Esophagus (tissue), 2 donors: ENCODE results near the gene FBXO31. TPM values are rescaled to one million over a fixed set of nuclear protein-coding genes. Genes with fewer than 3 reads are reported as not detected.
A peak's percentile ranks its signal among the peaks of the same experiment; 100 is the strongest.

Experiments used
- H3K27ac ChIP-seq, 2 donors: one replicate each; pipeline ENCODE4 v1.5.1; 2013; ENCODE audit warnings: low read depth in 2 of 2, mild to moderate bottlenecking in 2 of 2, inconsistent platforms in 1 of 2, low read length in 1 of 2, moderate library complexity in 1 of 2
- H3K27me3 ChIP-seq, 2 donors: one replicate each; pipeline ENCODE4 v1.6.1; 2013; ENCODE audit warnings: low read length in 2 of 2, control low read depth in 1 of 2, mild to moderate bottlenecking in 1 of 2; ENCODE audit not compliant: insufficient read depth in 2 of 2, control insufficient read depth in 1 of 2
- H3K36me3 ChIP-seq, 2 donors: one replicate each; pipeline ENCODE4 v1.6.1; 2013; ENCODE audit warnings: low read length in 1 of 2; ENCODE audit not compliant: control insufficient read depth in 2 of 2, insufficient read depth in 2 of 2
- H3K4me1 ChIP-seq, 2 donors: one replicate each; pipeline ENCODE4 v1.6.1; 2013; ENCODE audit warnings: low read length in 1 of 2; ENCODE audit not compliant: control insufficient read depth in 2 of 2, insufficient read depth in 2 of 2
- H3K4me3 ChIP-seq, 2 donors: one replicate each; pipeline ENCODE4 v1.5.1; 2013; ENCODE audit warnings: low read length in 2 of 2, mild to moderate bottlenecking in 2 of 2, low read depth in 1 of 2, moderate library complexity in 1 of 2
- H3K9me3 ChIP-seq, 2 donors: one replicate each; pipeline ENCODE4 v1.6.1; 2013; ENCODE audit warnings: mild to moderate bottlenecking in 2 of 2, low read depth in 1 of 2, low read length in 1 of 2, moderate library complexity in 1 of 2; ENCODE audit not compliant: control insufficient read depth in 2 of 2, insufficient read depth in 1 of 2
- WGBS, 2 donors: extraction: QIAGEN DNeasy Blood & Tissue Kit; methylation state at CpG; one replicate each; pipeline ENCODE4 v1.1.7; 2013; 5-methylcytosine and 5-hydroxymethylcytosine counted together
- polyA plus RNA-seq, 2 donors: library from polyadenylated mRNA; stranded (reverse); fragments of 200-250 nt; gene quantifications; one replicate each; pipeline ENCODE4 v1.2.3, GENCODE V29; 2013
- donor health status: healthy with polysubstance abuse.
- donor health status: Bipolar disorder and iron deficiency.

FBXO31 gene, protein sequence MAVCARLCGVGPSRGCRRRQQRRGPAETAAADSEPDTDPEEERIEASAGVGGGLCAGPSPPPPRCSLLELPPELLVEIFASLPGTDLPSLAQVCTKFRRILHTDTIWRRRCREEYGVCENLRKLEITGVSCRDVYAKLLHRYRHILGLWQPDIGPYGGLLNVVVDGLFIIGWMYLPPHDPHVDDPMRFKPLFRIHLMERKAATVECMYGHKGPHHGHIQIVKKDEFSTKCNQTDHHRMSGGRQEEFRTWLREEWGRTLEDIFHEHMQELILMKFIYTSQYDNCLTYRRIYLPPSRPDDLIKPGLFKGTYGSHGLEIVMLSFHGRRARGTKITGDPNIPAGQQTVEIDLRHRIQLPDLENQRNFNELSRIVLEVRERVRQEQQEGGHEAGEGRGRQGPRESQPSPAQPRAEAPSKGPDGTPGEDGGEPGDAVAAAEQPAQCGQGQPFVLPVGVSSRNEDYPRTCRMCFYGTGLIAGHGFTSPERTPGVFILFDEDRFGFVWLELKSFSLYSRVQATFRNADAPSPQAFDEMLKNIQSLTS
- polyA plus RNA-seq: 10 to 100 TPM; 10.4 to 12.5 TPM

DNA sequence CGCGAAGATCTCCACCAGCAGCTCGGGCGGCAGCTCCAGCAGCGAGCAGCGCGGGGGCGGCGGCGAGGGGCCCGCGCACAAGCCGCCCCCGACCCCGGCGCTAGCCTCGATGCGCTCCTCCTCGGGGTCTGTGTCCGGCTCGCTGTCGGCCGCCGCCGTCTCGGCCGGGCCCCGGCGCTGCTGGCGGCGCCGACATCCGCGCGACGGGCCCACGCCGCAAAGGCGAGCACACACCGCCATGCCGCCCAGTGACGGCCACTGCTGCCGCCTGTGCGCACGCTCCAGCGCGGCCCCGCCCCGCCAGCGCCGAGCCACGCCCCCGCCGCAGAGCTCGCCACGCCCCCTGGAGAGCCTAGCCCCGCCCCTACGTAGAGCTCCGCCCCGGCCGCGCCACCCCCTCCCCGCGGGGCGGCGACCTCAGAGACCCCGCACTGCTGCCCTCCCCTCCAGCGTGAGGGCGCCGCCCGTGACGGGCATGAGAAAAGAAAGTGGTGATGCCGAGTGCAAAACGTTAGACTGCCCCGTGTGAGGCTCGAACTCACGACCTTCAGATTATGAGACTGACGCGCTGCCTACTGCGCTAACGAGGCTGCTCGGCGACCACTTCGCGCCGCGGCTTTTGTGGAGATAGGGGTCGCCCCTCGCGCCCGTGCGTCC lies at the start of gene FBXO31:
Gene FBXO31, minus strand, starts transcription at position 272 of the 657 bp plus-strand sequence. Its CDS starts 32 bp downstream, at position 240.
- Histone ChIP-seq H3K9me3 (no peaks in the 10 kb centered on the region), H3K4me1 (peaks cover 0 to 4% of the 10 kb centered on the region in 2 donors), H3K27me3 (no peaks in the 10 kb centered on the region), H3K27ac (peak within 1 kb of the TSS; percentile 95 to 97), H3K4me3 (peak within 1 kb of the TSS; percentile 62 to 80), H3K36me3 (no peaks in the 10 kb centered on the region)
- 0 to 1% methylated on average over 38 to 92 of the region's 92 CpGs for WGBS, 2 donors

DNA sequence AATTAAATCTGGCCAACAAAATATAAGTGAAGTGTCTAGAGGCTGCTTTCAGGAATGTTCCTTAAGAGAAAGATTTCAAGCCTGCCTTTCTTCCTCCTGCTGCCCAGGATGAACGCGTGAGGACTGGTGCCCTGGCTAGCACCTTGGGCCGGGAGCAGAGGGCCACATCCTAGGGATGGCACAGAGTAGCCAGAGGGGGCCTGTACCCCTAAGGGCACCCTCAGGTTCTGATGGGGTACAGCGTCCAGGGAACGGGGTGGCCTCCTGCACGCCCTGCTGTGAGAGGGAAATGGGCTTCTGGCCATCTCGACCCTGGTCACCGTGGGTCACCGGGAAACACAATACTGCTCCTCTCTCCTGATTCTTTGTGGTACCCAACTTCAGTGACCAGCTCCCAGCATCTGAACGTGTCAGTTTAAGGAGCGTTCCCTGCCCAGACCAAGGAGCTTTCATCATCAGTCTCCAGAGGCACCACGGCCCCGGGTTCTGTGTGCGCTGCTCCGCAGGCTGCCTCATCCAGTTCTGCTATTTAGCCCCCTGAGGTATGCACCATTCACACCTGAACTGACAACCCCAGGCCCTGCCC lies 48.8 kb upstream of the FBXO31 start:
- 76 to 86% methylated on average over 15 of the region's 15 CpGs for WGBS, 2 donors
- peaks cover 0 to 7% of the 10 kb centered on the region in 2 donors for H3K4me1 ChIP-seq
- H3K4me3 ChIP-seq: no peak overlapping the region
- no peaks in the 10 kb centered on the region for H3K9me3 ChIP-seq
- H3K36me3 ChIP-seq: peaks cover 2 to 6% of the 10 kb centered on the region in 2 donors
- no peaks in the 10 kb centered on the region for H3K27me3 ChIP-seq
- H3K27ac ChIP-seq: peak overlapping the region; percentile 55 to 67

DNA sequence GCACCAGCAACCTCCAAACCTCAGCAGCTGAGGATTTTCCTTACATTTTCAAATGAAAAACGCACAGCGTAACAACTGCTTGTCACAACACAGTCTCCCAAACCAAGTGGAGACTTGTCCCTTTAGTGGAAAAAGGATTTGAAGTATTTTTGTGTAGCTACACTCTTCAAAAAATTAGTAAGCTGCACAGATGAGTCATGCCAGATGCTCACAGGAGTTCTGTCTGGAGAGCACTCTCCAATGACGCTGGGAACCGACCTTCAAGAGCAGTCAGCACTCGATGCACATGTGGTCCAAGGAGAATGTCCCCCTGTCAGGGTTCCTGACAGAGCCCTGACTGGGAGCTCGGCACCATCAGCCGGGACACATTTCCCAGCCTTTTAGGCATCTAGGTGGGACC lies 48.4 kb upstream of the FBXO31 start:
- Histone ChIP-seq H3K27ac (peak overlapping the region; percentile 55 to 77), H3K9me3 (no peaks in the 10 kb centered on the region), H3K4me1 (peaks cover 0 to 7% of the 10 kb centered on the region in 2 donors), H3K4me3 (no peak overlapping the region), H3K27me3 (no peaks in the 10 kb centered on the region), H3K36me3 (peaks cover 2 to 6% of the 10 kb centered on the region in 2 donors)
- 45 to 65% methylated on average over 7 of the region's 7 CpGs for WGBS, 2 donors

DNA sequence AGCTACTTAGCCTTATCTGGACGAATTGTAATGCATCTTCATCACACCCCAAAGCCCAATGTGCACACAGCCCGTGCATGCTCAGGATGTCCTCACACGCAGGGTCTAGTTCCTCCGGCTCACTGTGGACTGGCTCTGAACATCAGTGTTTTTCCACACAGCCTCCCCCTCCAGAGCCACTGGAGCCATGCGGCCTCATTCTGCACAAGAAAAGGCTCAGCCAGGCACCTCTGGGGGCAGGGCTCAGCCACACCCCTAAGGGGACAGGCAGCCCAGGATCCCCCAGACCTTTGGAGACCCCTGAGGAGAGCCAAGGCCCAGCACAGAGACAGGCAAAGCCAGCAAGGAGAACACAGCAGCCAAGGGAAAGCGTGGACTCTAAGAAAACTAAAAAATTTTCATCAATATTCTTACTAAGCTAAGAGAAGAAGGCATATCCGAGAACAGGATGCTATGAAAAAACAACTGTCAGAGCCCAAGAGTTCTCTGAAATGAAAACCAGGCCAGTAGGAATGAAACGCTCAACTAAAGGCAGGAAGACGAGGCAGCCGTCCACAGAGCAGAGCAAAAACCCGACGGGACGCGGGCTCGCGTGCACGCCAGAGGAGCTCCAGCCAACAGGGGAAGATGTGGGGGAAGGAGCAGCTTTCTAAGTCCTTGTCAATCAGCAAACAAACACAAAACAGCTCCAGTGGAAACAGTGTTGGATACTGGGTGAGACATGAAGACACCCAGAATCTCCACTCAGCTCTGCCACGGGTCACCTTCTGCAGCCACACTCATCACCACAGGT lies 43.0 kb upstream of the FBXO31 start:
- Histone ChIP-seq H3K36me3 (peaks cover 0 to 12% of the 10 kb centered on the region in 2 donors), H3K9me3 (no peaks in the 10 kb centered on the region), H3K27ac (no peak overlapping the region), H3K4me1 (no peaks in the 10 kb centered on the region), H3K4me3 (no peak overlapping the region), H3K27me3 (no peaks in the 10 kb centered on the region)
- 86 to 89% methylated on average over 18 of the region's 18 CpGs for WGBS, 2 donors

DNA sequence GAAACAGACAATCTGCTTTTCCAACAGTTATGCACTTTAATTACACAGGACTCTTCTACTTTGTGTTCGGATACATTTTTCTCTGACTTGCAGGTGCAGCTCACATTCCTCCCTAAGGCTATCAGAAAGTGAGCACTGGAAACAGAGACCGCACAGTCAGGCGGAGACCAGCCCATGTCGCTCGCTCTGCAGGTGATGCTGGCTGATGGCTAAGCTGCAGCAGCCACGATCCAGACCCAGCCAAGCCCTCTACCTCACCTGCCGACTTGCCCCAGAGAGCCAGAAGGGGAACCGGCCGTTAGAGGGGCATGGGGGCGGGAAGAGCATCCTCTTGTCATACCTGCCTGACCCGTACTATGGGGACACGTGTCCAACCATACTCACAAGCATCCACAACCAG lies 42.4 kb upstream of the FBXO31 start:
- Histone ChIP-seq H3K4me3 (no peak overlapping the region), H3K27ac (no peak overlapping the region), H3K4me1 (peaks cover 0 to 3% of the 10 kb centered on the region in 2 donors), H3K9me3 (no peaks in the 10 kb centered on the region), H3K27me3 (no peaks in the 10 kb centered on the region), H3K36me3 (peaks cover 0 to 17% of the 10 kb centered on the region in 2 donors)
- 85 to 86% methylated on average over 12 of the region's 12 CpGs for WGBS, 2 donors

DNA sequence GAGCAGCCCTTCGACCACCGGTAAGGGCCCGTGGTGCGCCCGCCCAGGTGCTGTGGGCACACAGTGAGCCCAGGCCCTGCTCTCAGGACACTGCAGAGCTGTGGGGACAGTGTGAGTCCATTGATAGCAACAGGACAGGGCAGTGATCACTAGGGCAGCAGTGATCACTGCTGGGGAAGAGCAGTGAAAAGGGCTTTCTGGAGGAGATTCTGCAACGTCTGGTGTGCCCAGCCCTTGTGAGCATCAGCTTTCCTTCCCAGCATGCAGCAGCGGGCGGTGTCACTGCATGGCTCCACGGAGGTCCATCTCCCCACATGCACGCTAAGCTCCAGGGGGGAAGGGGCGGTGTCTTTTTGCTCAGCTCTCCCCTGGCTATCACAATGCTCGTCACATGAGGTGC lies 40.7 kb upstream of the FBXO31 start:
- no peaks in the 10 kb centered on the region for H3K27me3 ChIP-seq
- peaks cover 0 to 21% of the 10 kb centered on the region in 2 donors for H3K36me3 ChIP-seq
- peaks cover 0 to 3% of the 10 kb centered on the region in 2 donors for H3K4me1 ChIP-seq
- no peaks in the 10 kb centered on the region for H3K9me3 ChIP-seq
- H3K27ac ChIP-seq: no peak overlapping the region
- H3K4me3 ChIP-seq: no peak overlapping the region
- 79 to 84% methylated on average over 12 of the region's 12 CpGs for WGBS, 2 donors

DNA sequence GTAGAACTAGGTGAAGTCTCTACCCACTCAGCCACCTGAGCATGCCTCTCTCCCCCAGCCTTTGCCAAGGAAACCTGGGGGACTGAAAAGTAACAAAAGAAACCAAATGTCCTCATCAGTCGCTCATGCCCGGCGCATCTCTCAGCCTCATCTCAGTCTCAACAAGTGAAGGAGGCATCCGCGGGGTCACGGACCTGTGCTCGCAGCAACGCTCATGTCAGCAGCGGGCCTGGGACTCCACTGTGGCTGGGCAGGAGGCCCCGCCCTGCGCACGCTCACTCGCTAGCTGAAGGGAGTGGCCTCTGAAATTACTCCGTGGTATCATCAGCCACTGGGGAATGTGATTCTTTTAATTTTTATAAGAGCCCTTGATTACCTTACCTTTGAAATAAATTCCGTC lies 39.9 kb upstream of the FBXO31 start:
- H3K27me3 ChIP-seq: no peaks in the 10 kb centered on the region
- WGBS, 2 donors: 94 to 96% methylated on average over 15 of the region's 15 CpGs
- H3K9me3 ChIP-seq: no peaks in the 10 kb centered on the region
- no peak overlapping the region for H3K27ac ChIP-seq
- peaks cover 0 to 21% of the 10 kb centered on the region in 2 donors for H3K36me3 ChIP-seq
- H3K4me3 ChIP-seq: no peak overlapping the region
- H3K4me1 ChIP-seq: peaks cover 0 to 3% of the 10 kb centered on the region in 2 donors

DNA sequence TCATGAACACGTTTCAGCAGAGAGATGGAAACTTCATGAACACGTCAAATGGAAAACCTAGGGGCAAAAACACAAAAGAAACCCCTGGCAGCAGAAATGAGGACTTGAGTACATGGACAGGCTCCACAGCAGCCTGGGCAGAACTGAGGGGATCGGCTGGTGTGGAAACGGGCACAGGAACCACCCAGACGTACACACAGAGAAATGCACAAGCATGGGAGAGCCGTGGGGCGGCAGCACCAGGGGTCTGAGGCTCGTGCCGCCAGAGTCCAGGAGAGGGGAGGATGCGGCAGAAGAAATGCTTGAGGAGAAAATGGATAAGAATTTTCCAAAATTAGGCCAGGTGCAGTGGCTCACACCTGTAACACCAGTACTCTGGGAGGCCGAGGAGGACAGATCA lies 38.5 kb upstream of the FBXO31 start:
- Histone ChIP-seq H3K27ac (no peak overlapping the region), H3K36me3 (peaks cover 2 to 32% of the 10 kb centered on the region in 2 donors), H3K4me1 (peaks cover 1 to 3% of the 10 kb centered on the region in 2 donors), H3K9me3 (no peaks in the 10 kb centered on the region), H3K27me3 (no peaks in the 10 kb centered on the region), H3K4me3 (no peak overlapping the region)
- WGBS, 2 donors: 94% methylated on average over 11 of the region's 11 CpGs
